Gastroesophageal sphincter (tissue), 4 donors: ENCODE results near the gene CALML5. TPM values are rescaled to one million over a fixed set of nuclear protein-coding genes. Genes with fewer than 3 reads are reported as not detected.

ENCODE experiments used
- ATAC-seq: fragments of 150-250 bp; one replicate; pipeline ENCODE4 v1.9.1; 2016; ENCODE audit warnings: mild to moderate bottlenecking, moderate library complexity
- H3K27ac ChIP-seq, 4 donors: fragments of 200-600 bp; sonication (generic) in 3 of 4; 1 replicate in 3 of 4; 2 replicates in 1 of 4; pipeline ENCODE4 v1.5.1; 2016 to 2019
- H3K27me3 ChIP-seq: fragments of 200-600 bp; sonication (generic); one replicate; pipeline ENCODE4 v1.5.1; 2019
- H3K36me3 ChIP-seq, 2 donors: fragments of 200-600 bp; sonication (generic); one replicate each; pipeline ENCODE4 v1.5.1; 2019; ENCODE audit warnings: control low read depth in 1 of 2
- H3K4me1 ChIP-seq, 3 donors: fragments of 200-600 bp; sonication (generic); 1 replicate in 2 of 3; 2 replicates in 1 of 3; pipeline ENCODE4 v1.5.1; 2016 to 2019; ENCODE audit warnings: control low read depth in 2 of 3
- H3K4me3 ChIP-seq, 2 donors: fragments of 200-600 bp; sonication (generic); one replicate each; pipeline ENCODE4 v1.5.1; 2019; ENCODE audit warnings: mild to moderate bottlenecking in 1 of 2, moderate library complexity in 1 of 2
- H3K9me3 ChIP-seq, 3 donors: fragments of 200-600 bp; sonication (generic); one replicate each; pipeline ENCODE4 v1.5.1; 2017 to 2019; ENCODE audit warnings: control low read depth in 2 of 3
- CTCF ChIP-seq, 4 experiments: fragments of 200-600 bp in 2 of 4; fragments of 450-650 bp in 2 of 4; sonication (generic) in 1 of 4; IDR thresholded peaks; one replicate each; pipeline ENCODE4 v1.5.1; 2017 to 2019; ENCODE audit warnings: antibody characterized with exemption in 4 of 4, mild to moderate bottlenecking in 2 of 4, moderate library complexity in 2 of 4
- EP300 ChIP-seq: sonication (generic); formaldehyde crosslinking; IDR thresholded peaks from one replicate; pipeline ENCODE4 v1.6.1; 2017; ENCODE audit warnings: antibody characterized with exemption, mild to moderate bottlenecking
- POLR2A ChIP-seq, 2 donors: fragments of 450-650 bp; IDR thresholded peaks; one replicate each; pipeline ENCODE4 v1.6.1; 2017; ENCODE audit warnings: antibody characterized with exemption in 2 of 2, mild to moderate bottlenecking in 2 of 2, moderate library complexity in 1 of 2
- POLR2AphosphoS5 ChIP-seq: sonication (generic); formaldehyde crosslinking; IDR thresholded peaks from one replicate; pipeline ENCODE4 v1.6.1; 2017; ENCODE audit warnings: antibody characterized with exemption
- WGBS, 2 donors: methylation state at CpG; one replicate each; pipeline ENCODE4 v1.1.5; 2018; ENCODE audit warnings: low coverage in 1 of 2; 5-methylcytosine and 5-hydroxymethylcytosine counted together
- total RNA-seq, 4 donors: library from RNA; depleted of rRNA; stranded (reverse); fragments of >200 nt; gene quantifications; one replicate each; pipeline ENCODE4 v1.1.0, GENCODE V29; 2016

CALML5 gene
- total RNA-seq, 4 donors from 2014 or later = not detected

GRCh38 chr10:5461914-5462840, 37.2 kb downstream of the CALML5 start:
- no peaks in the 10 kb centered on the region for H3K27me3 ChIP-seq
- H3K9me3 ChIP-seq = no peaks in the 10 kb centered on the region
- peaks cover 0 to 44% (median 9%) of the 10 kb centered on the region in 3 donors for H3K4me1 ChIP-seq
- H3K27ac ChIP-seq = peak overlapping the region in 3 of 4 donors; percentile 11 to 57 (median 50)
- H3K36me3 ChIP-seq = peaks cover 0 to 29% of the 10 kb centered on the region in 2 donors
- H3K4me3 ChIP-seq = no peak overlapping the region
- TF ChIP-seq POLR2A (IDR thresholded peaks at IDR 0.05) = no peak
- no peak for TF ChIP-seq POLR2AphosphoS5
- TF ChIP-seq CTCF (IDR thresholded peaks at IDR 0.05) = no peak
- no peak for TF ChIP-seq EP300
- 43 to 50% methylated on average over 11 to 12 of the region's 17 CpGs for WGBS, 2 donors
- no peak for ATAC-seq

- peak overlapping the region in 2 of 4 donors; percentile 50 to 57 for H3K27ac ChIP-seq
- 48 to 92% methylated on average over 4 of the region's 4 CpGs for WGBS, 2 donors
Observed at GRCh38 chr10:5461203-5461588, 38.2 kb downstream of the CALML5 start.

GRCh38 chr10:5460468-5461202, 38.7 kb downstream of the CALML5 start:
- Histone ChIP-seq H3K27ac (peak overlapping the region in 2 of 4 donors; percentile 14 to 50), H3K36me3 (peaks cover 5 to 45% of the 10 kb centered on the region in 2 donors), H3K4me3 (no peak overlapping the region), H3K9me3 (no peaks in the 10 kb centered on the region), H3K4me1 (peaks cover 0 to 30% (median 0%) of the 10 kb centered on the region in 3 donors), H3K27me3 (no peaks in the 10 kb centered on the region)
- no peak for ATAC-seq
- TF ChIP-seq POLR2AphosphoS5 (peak; percentile 41), POLR2A (IDR thresholded peaks at IDR 0.05) (no peak)
- 68 to 86% methylated on average over 8 to 14 of the region's 14 CpGs for WGBS, 2 donors

More at GRCh38 chr10:5461203-5461588, 38.2 kb downstream of the CALML5 start:
- no peak for ATAC-seq
- Histone ChIP-seq H3K27me3 (no peaks in the 10 kb centered on the region), H3K4me3 (no peak overlapping the region), H3K9me3 (no peaks in the 10 kb centered on the region), H3K36me3 (peaks cover 2 to 39% of the 10 kb centered on the region in 2 donors), H3K4me1 (peaks cover 0 to 36% (median 2%) of the 10 kb centered on the region in 3 donors)
- no peak for TF ChIP-seq POLR2A (IDR thresholded peaks at IDR 0.05)
- TF ChIP-seq EP300 = no peak
- TF ChIP-seq POLR2AphosphoS5 = peak; percentile 11
- TF ChIP-seq CTCF (IDR thresholded peaks at IDR 0.05) = no peak

- Histone ChIP-seq H3K36me3 (peaks cover 13 to 60% of the 10 kb centered on the region in 2 donors), H3K27me3 (no peaks in the 10 kb centered on the region), H3K9me3 (no peaks in the 10 kb centered on the region), H3K4me1 (peaks cover 0 to 19% (median 0%) of the 10 kb centered on the region in 3 donors), H3K4me3 (no peak overlapping the region), H3K27ac (no peak overlapping the region)
- 68 to 80% methylated on average over 6 to 8 of the region's 8 CpGs for WGBS, 2 donors
- ATAC-seq = no peak
- TF ChIP-seq EP300 = no peak
- TF ChIP-seq POLR2A (IDR thresholded peaks at IDR 0.05) = no peak
- TF ChIP-seq POLR2AphosphoS5 = no peak
- TF ChIP-seq CTCF (IDR thresholded peaks at IDR 0.05) = no peak
Observed at GRCh38 chr10:5458949-5459747, 40.2 kb downstream of the CALML5 start.
